ENCODE results near the gene OASL. TPM values are rescaled to one million over a fixed set of nuclear protein-coding genes. Genes with fewer than 3 reads are reported as not detected.

Gene OASL
- total RNA-seq, 4 donors from 2014 or later: 2.4 to 9.7 (median 6.6) TPM

DNA sequence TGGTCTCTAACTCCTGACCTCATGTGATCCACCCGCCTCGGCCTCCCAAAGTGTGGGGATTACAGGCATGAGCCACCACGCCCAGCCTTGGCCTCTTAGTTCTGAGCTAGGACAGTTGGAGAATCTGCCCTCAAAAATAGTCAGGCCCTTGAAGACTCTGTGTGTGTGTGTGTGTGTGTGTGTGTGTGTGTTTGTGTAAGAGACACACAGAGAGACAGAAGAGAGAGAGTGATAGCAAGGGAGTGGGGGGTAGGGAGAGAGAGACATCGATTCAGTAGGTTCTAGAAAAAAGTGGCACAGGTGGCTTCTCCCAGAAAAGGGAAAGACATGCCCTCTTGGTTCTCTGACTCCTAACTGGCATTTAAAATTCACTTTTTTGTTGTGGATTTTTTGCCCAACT, 55.3 kb downstream of the OASL start:
- no peaks in the 10 kb centered on the region for H3K9me3 ChIP-seq
- 55 to 61% methylated on average over 2 to 3 of the region's 4 CpGs for WGBS, 2 donors
- no peak for DNase-seq
- intact Hi-C loops (cut with DNase I): loop anchor here (10.0 kb wide), 1 partner anchor 339 kb away; the partner anchor contains the start of gene CABP1
- no peaks in the 10 kb centered on the region for H3K36me3 ChIP-seq
- TF ChIP-seq, protein P1, sequence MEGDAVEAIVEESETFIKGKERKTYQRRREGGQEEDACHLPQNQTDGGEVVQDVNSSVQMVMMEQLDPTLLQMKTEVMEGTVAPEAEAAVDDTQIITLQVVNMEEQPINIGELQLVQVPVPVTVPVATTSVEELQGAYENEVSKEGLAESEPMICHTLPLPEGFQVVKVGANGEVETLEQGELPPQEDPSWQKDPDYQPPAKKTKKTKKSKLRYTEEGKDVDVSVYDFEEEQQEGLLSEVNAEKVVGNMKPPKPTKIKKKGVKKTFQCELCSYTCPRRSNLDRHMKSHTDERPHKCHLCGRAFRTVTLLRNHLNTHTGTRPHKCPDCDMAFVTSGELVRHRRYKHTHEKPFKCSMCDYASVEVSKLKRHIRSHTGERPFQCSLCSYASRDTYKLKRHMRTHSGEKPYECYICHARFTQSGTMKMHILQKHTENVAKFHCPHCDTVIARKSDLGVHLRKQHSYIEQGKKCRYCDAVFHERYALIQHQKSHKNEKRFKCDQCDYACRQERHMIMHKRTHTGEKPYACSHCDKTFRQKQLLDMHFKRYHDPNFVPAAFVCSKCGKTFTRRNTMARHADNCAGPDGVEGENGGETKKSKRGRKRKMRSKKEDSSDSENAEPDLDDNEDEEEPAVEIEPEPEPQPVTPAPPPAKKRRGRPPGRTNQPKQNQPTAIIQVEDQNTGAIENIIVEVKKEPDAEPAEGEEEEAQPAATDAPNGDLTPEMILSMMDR (IDR thresholded peaks at IDR 0.05): no peak
- TF ChIP-seq POLR2A (IDR thresholded peaks at IDR 0.05): no peak
- H3K27ac ChIP-seq: no peak overlapping the region
- H3K4me3 ChIP-seq: no peak overlapping the region
- peaks cover 0 to 5% (median 0%) of the 10 kb centered on the region in 4 donors for H3K27me3 ChIP-seq
- no peaks in the 10 kb centered on the region for H3K4me1 ChIP-seq

DNA sequence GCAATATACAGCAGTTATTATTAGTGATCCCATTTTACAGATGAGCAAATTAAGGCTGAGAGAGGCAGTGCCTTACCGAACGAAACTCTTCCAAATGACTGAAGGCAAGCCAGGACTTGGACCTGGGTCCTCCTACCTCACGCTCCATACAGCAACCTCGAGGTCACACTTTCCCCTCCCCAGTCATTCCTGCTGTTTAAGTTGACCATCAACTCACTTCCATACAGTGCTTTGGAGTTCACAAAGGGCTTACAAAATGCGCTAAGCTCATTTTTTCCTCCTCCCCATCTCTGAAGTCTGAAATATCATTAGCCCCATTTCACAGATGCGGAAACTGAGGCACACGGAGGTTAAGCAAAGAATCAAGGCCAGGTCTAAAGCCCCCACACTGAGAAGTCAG, 56.4 kb downstream of the OASL start:
- no peak overlapping the region for H3K27ac ChIP-seq
- H3K9me3 ChIP-seq: no peaks in the 10 kb centered on the region
- TF ChIP-seq POLR2A (IDR thresholded peaks at IDR 0.05): no peak
- TF ChIP-seq, protein P1 (IDR thresholded peaks at IDR 0.05): no peak
- intact Hi-C loops (cut with DNase I): loop anchor here (10.0 kb wide), 1 partner anchor 338 kb away; the partner anchor contains the start of gene CABP1
- peaks cover 0 to 5% (median 0%) of the 10 kb centered on the region in 4 donors for H3K27me3 ChIP-seq
- H3K36me3 ChIP-seq: no peaks in the 10 kb centered on the region
- 51 to 72% methylated on average over 7 of the region's 7 CpGs for WGBS, 2 donors
- no peak for DNase-seq
- H3K4me1 ChIP-seq: no peaks in the 10 kb centered on the region
- H3K4me3 ChIP-seq: no peak overlapping the region

DNA sequence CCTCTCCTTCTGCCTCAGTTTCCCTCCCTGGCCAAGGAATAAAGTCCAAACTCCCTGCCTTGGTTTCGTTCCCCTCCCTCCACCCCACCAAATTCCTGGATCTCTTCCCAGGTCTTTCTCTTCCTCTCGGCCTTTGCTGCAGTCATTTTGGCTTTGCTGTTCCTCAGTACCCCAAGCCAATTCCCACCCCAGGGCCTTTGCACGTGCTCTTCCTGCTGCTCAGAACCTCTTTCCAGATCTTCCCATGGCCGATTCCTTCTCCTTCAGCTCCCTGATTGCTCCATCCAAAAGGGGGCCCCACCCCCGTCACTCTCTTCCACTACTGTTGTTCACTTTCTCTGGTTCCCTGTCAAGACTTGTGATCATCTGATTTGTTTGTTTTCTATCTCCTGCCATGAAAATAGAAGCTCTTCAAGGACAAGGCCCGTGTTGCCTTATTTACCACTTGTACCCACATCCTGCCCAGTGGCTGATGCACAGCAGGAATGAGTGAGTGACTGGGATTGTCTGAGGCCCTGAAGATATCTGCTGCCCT, 57.6 kb downstream of the OASL start:
- Histone ChIP-seq H3K27me3 (peaks cover 0 to 5% (median 0%) of the 10 kb centered on the region in 4 donors), H3K4me1 (no peaks in the 10 kb centered on the region), H3K4me3 (no peak overlapping the region), H3K36me3 (no peaks in the 10 kb centered on the region), H3K27ac (no peak overlapping the region), H3K9me3 (no peaks in the 10 kb centered on the region)
- DNase-seq: no peak
- intact Hi-C loops (cut with DNase I): loop anchor here (10.0 kb wide), 1 partner anchor 337 kb away; the partner anchor contains the start of gene CABP1
- TF ChIP-seq, protein P1 (IDR thresholded peaks at IDR 0.05): no peak
- TF ChIP-seq POLR2A (IDR thresholded peaks at IDR 0.05): no peak
- 65 to 68% methylated on average over 6 of the region's 6 CpGs for WGBS, 2 donors

DNA sequence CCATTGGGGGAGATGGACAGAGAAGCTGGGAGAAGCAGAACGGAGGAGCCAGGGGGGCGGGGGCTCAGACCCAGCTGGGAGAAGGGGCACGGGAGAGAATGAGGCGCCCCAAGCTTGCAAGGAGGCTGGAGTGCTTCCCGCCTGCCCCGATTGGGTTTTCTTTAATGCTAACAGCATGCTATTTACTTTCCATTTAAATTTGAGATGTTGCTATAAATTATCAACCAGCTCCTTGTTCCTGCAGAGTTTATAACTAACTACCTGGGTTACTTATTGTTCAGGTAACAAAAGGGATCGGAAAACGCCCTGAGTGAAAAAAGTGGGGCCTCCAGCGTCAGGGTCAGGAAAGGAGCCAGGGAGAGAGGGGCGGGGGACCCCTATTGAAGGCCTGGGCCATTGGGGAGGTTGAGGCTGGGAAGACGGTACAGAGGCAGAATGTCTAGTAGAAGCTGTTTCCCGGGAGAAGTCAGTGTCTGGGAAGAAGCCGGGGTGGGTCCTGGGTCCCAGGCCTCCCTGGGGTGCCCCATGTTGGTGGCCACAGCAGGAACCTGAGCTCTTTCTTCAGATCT, 58.2 kb downstream of the OASL start:
- no peaks in the 10 kb centered on the region for H3K4me1 ChIP-seq
- H3K27ac ChIP-seq: no peak overlapping the region
- TF ChIP-seq POLR2A (IDR thresholded peaks at IDR 0.05): no peak
- TF ChIP-seq, protein P1 (IDR thresholded peaks at IDR 0.05): no peak
- no peaks in the 10 kb centered on the region for H3K36me3 ChIP-seq
- intact Hi-C loops (cut with DNase I): loop anchor here (10.0 kb wide), 1 partner anchor 336 kb away; the partner anchor contains the start of gene CABP1
- DNase-seq: no peak
- peaks cover 0 to 5% (median 0%) of the 10 kb centered on the region in 4 donors for H3K27me3 ChIP-seq
- no peak overlapping the region for H3K4me3 ChIP-seq
- no peaks in the 10 kb centered on the region for H3K9me3 ChIP-seq
- 68 to 70% methylated on average over 12 to 13 of the region's 13 CpGs for WGBS, 2 donors
